Chondrocyte (in vitro differentiated cells): ENCODE results near the gene IL17C. TPM values are rescaled to one million over a fixed set of nuclear protein-coding genes. Genes with fewer than 3 reads are reported as not detected.

ENCODE experiments used
- DNase-seq: peaks from one replicate; pipeline ENCODE4 v3.0.0; 2021; ENCODE audit warnings: mixed read lengths, low spot score
- H3K27ac Mint-ChIP-seq: one replicate; pipeline ENCODE4 v1.8.0; 2021; ENCODE audit warnings: mild to moderate bottlenecking, moderate library complexity, mixed read lengths; ENCODE audit not compliant: unreplicated experiment
- H3K27me3 Mint-ChIP-seq: 2 replicates; pipeline ENCODE4 v1.8.0; 2021; ENCODE audit warnings: low read depth, mixed read lengths
- H3K36me3 Mint-ChIP-seq: 2 replicates; pipeline ENCODE4 v1.8.0; 2021; ENCODE audit warnings: low read depth, mixed read lengths
- H3K4me1 Mint-ChIP-seq: 2 replicates; pipeline ENCODE4 v1.8.0; 2021; ENCODE audit warnings: low read depth, mild to moderate bottlenecking, mixed read lengths
- H3K4me3 Mint-ChIP-seq: one replicate; pipeline ENCODE4 v1.8.0; 2021; ENCODE audit warnings: mild to moderate bottlenecking, moderate library complexity, mixed read lengths; ENCODE audit not compliant: unreplicated experiment
- H3K9me3 Mint-ChIP-seq: 2 replicates; pipeline ENCODE4 v1.8.0; 2021; ENCODE audit warnings: low read depth, mixed read lengths
- CTCF ChIP-seq: fragments of 200-600 bp; sonication (generic); IDR thresholded peaks from 2 replicates; pipeline ENCODE4 v1.5.0; 2021; ENCODE audit warnings: antibody characterized with exemption, mild to moderate bottlenecking, moderate library complexity
- total RNA-seq: library from RNA; stranded (reverse); gene quantifications from 3 replicates; pipeline ENCODE4 v1.2.1, GENCODE V29; 2021

IL17C gene
- total RNA-seq, 1 donor from 2014 or later: not detected

DNA sequence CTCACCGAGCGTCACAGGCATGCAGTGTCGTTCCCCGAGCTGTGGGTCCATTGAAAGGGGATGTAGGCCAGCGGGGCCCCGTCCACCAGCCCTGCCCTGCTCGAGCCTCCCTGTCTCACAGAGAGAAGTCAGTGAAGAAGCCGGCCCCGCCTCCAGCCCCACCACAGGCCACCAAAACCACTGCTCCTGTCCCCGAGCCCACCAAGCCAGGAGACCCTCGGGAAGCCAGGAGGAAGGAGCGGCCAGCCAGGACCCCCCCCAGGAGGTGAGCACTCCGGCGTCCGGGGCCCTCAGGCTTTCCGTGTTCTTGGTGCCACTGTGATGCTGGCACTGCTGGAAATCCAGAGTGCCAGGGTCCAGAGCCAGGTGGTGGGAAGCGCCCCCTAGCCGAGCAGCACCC, 13.9 kb upstream of the IL17C start:
- no peaks in the 10 kb centered on the region for H3K27me3 Mint-ChIP-seq
- no peaks in the 10 kb centered on the region for H3K9me3 Mint-ChIP-seq
- no peak overlapping the region for H3K4me3 Mint-ChIP-seq
- H3K36me3 Mint-ChIP-seq: peaks cover 11% of the 10 kb centered on the region
- no peak for TF ChIP-seq CTCF
- no peaks in the 10 kb centered on the region for H3K4me1 Mint-ChIP-seq
- DNase-seq: no peak
- no peak overlapping the region for H3K27ac Mint-ChIP-seq

DNA sequence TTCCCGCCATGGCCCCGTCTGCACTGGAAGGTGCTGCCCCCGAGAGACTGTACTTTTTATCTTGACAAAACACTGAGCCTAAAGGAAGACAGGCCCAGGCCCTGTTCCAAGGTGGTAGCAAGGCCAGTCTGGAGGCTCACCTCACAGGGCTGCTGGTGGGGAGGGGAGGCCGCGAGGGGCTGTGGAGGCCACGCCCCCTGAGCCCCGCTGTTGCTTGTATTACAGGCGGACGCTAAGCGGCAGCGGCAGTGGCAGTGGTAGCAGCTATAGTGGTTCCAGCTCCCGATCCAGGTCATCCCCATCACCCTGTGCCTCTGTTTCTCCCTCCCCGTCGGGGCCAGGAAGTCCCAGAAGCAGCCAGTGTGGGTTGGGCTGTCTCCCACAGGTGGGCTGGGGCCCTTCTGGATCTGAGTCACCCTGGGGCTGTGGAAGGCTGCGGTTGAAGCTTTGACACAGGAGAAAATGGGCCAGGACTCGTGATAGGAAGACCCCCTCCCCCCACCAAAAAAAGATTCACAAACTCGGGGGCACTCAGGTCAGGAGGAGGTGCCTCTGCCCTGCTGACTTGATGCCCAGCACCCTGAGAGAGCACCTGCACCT, 13.3 kb upstream of the IL17C start:
- Mint-ChIP-seq H3K27ac (no peak overlapping the region), H3K4me1 (no peaks in the 10 kb centered on the region), H3K4me3 (no peak overlapping the region), H3K9me3 (no peaks in the 10 kb centered on the region), H3K36me3 (peaks cover 11% of the 10 kb centered on the region), H3K27me3 (no peaks in the 10 kb centered on the region)
- no peak for TF ChIP-seq CTCF
- no peak for DNase-seq

- Mint-ChIP-seq H3K9me3 (no peaks in the 10 kb centered on the region), H3K4me3 (no peak overlapping the region), H3K36me3 (peaks cover 14% of the 10 kb centered on the region), H3K27me3 (no peaks in the 10 kb centered on the region), H3K4me1 (no peaks in the 10 kb centered on the region), H3K27ac (no peak overlapping the region)
- no peak for TF ChIP-seq CTCF
- DNase-seq: no peak
Measured at GRCh38 chr16:88626646-88627045, 11.7 kb upstream of the IL17C start.

DNA sequence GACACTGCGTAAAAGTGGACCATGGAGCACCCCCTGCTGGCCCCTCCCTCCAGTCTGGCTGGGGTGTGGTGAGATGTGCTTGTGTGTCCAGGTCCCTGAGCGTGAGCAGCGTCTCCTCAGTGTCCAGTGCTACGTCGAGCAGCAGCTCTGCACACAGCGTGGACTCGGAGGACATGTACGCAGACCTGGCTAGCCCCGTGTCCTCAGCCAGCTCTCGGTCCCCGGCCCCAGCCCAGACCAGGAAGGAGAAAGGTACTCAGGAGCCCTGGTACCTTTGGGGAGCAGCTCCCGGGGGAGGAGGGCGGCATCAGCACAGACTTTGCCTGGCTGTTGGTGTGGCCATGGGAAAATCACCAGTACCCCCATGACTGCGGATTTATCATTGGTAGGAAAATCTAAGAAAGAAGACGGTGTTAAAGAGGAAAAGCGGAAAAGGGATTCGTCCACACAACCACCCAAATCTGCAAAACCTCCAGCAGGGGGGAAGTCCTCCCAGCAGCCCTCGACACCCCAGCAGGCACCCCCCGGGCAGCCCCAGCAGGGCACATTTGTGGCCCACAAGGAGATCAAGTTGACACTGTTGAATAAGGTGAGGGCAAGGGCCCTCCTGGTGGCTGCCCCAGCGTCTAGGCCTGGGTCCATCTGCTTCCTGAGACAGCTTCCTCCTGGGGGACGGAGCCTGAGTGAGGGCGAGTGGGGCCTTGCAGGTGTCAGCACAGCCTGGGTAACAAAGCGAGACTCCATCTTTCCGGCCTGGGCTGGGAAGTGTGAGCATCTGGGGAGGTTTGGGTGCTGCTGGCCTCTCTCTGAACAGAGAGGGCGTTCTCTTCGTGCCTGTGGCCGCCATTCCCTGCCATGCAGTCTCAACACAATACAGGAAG, 10.6 kb upstream of the IL17C start:
- no peak overlapping the region for H3K27ac Mint-ChIP-seq
- no peaks in the 10 kb centered on the region for H3K27me3 Mint-ChIP-seq
- peaks cover 17% of the 10 kb centered on the region for H3K36me3 Mint-ChIP-seq
- no peak overlapping the region for H3K4me3 Mint-ChIP-seq
- no peak for TF ChIP-seq CTCF
- H3K4me1 Mint-ChIP-seq: no peaks in the 10 kb centered on the region
- H3K9me3 Mint-ChIP-seq: no peaks in the 10 kb centered on the region
- peak; percentile 69 for DNase-seq

DNA sequence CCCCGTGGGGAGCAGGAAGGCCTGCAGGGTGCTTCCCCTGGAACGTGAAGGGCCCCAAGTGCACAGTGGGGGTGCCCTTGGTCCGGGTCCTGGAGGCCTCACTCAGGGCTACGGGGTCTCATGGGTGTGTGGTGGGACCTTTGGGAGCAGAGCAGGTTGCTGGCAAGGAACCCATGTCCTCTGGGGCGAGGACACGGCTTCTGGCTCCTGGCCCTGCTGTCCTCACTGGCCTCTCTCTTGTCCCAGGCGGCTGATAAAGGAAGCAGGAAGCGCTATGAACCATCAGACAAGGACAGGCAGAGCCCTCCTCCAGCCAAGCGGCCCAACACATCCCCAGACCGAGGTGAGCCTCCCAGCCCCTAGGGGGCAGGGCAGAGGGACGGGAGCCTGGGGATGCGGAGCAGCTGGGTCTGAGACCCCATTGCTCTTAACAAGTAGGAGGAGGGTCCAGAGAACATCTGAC, 9.8 kb upstream of the IL17C start:
- Mint-ChIP-seq H3K36me3 (peaks cover 12% of the 10 kb centered on the region), H3K27ac (no peak overlapping the region), H3K4me1 (no peaks in the 10 kb centered on the region), H3K9me3 (no peaks in the 10 kb centered on the region), H3K4me3 (no peak overlapping the region), H3K27me3 (no peaks in the 10 kb centered on the region)
- peak; percentile 76 for DNase-seq
- TF ChIP-seq CTCF: peak; percentile 63
